KOPT-K1 (cell line): ENCODE data around the gene PRPF40A.
"Not testable (repeated sequence)": the region's sequence is repeated elsewhere in the genome, so short reads cannot be mapped to it uniquely, and the experiment has no call there.

ENCODE experiments used
- H3K27ac ChIP-seq: fragments of 200-600 bp; sonication (generic); 2 replicates; pipeline ENCODE4 v1.5.1; 2016; ENCODE audit warnings: antibody characterized with exemption, mild to moderate bottlenecking, low read depth, low read length; ENCODE audit not compliant: poor library complexity, severe bottlenecking
- H3K36me3 ChIP-seq: fragments of 200-600 bp; sonication (generic); 2 replicates; pipeline ENCODE4 v1.5.1; 2017; ENCODE audit warnings: antibody characterized with exemption, mild to moderate bottlenecking, low read length, moderate library complexity; ENCODE audit not compliant: insufficient read depth
- H3K9me3 ChIP-seq: fragments of 200-600 bp; sonication (generic); 2 replicates; pipeline ENCODE4 v1.5.1; 2017; ENCODE audit warnings: antibody characterized with exemption, low read length, mild to moderate bottlenecking; ENCODE audit not compliant: insufficient read depth, poor library complexity, severe bottlenecking

Gene PRPF40A

DNA sequence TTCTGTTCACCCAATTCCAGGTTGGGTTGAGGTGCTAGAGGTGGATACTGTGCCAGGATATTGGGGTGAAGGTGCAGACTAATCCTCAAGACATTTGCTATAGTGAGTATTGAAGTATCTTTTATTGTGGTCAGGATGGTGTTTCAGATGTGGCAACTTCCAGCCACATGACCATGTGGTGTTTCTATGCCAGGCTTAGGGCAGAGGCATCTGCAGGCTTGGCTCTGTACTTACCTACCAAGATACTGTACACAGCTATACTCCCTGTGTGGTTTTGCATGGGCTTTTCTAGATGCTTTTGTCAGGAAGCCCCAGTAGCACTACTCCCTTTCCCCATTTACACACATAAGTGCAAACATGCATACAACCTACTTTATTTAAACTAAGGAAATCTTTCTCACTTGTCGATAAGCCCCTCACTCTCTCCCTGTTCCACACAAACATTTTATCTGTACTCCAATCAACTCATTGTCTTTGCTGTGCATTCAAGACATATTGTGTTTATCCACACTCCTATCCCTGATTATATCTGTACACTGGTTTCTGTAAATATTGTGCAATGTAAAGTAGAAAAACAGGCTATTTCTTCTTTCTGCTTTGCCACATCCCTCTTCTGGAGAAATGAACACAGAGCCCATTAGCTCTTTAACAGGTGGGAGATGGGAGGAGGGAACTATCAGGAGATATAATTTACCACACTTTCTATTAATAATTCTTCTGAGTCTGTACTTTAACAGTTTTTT lies 13.5 kb upstream of the PRPF40A start:
- no peaks in the 10 kb centered on the region for H3K9me3 ChIP-seq
- peaks cover 61% of the 10 kb centered on the region for H3K36me3 ChIP-seq
- H3K27ac ChIP-seq, result no peak overlapping the region

DNA sequence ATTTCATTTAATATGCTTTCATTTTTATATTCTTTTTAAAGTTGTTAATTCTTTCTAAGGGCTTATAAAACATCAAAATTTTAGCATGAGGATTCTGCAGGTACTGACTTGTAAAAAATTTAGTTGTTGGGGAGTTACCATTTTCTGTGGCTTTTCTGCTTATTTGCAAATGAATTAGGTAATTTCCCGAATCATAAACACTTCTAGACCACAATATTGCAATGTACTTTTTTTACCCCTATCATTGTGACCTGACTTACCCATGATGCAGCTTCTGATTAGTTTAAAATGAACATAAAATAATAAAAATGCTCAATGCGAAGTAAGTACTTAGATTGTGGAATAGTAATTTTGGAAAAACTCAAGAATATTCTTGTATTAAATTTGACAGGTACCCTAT lies 12.6 kb upstream of the PRPF40A start:
- H3K9me3 ChIP-seq, result no peaks in the 10 kb centered on the region
- H3K36me3 ChIP-seq, result peaks cover 54% of the 10 kb centered on the region
- no peak overlapping the region for H3K27ac ChIP-seq

DNA sequence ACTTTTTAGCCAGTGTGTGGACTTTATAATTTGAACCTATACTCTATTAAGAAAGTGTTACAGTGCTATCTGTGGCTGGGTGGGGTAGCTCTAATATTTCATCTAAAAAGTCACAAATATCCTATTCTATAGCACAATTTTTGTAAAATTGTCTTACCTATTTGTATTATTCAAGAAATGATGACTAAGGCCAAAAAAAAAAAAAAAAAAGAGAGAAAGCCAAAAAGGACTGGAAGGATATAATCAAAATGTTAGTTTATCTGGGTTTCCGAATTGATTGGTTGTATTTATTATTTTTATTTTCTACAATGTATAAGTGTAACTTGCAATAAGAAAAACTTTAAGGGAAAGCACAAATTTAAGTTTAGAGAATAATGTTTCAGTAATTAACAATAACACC lies 6.7 kb upstream of the PRPF40A start:
- no peak overlapping the region for H3K27ac ChIP-seq
- H3K36me3 ChIP-seq, result peaks cover 75% of the 10 kb centered on the region
- H3K9me3 ChIP-seq, result no peaks in the 10 kb centered on the region

DNA sequence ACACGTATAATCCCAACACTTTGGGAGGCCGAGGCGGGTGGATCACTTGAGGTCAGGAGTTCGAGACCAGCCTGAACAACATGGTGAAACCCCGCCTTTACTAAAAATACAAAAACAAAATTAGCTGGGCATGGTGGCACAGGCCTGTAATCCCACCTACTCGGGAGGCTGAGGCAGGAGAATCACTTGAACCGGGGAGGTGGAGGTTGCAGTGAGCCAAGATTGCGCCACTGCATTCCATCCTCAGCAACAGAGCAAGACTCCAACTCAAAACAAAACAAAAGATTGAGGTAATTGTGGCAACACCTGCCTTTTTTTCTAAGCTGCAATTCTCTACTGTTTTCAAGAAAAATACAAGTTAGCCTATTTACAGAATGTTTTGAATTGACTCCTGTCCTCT lies 5.4 kb upstream of the PRPF40A start:
- H3K27ac ChIP-seq, H3K9me3 ChIP-seq: not testable (repeated sequence)
- H3K36me3 ChIP-seq, result peaks cover 64% of the 10 kb centered on the region

DNA sequence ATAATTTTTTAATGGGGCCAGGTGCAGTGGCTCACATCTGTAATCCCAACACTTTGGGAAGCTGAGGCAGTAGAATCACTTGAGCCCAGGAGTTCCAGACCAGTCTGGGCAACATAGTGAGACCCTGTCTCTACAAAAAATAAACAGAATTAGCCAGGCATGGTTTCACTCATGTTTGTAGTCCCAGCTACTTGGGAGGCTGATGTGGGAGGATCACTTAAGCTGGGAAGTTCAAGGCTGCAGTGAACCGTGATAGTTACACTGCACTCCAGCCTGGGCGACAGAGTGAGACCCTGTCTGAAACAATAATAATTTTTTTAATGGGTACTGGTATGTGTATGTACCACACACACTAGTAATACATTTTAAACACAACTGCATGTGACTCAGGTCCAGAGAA lies 3.5 kb upstream of the PRPF40A start:
- H3K36me3 ChIP-seq, result peaks cover 48% of the 10 kb centered on the region
- no peaks in the 10 kb centered on the region for H3K9me3 ChIP-seq
- no peak overlapping the region for H3K27ac ChIP-seq

DNA sequence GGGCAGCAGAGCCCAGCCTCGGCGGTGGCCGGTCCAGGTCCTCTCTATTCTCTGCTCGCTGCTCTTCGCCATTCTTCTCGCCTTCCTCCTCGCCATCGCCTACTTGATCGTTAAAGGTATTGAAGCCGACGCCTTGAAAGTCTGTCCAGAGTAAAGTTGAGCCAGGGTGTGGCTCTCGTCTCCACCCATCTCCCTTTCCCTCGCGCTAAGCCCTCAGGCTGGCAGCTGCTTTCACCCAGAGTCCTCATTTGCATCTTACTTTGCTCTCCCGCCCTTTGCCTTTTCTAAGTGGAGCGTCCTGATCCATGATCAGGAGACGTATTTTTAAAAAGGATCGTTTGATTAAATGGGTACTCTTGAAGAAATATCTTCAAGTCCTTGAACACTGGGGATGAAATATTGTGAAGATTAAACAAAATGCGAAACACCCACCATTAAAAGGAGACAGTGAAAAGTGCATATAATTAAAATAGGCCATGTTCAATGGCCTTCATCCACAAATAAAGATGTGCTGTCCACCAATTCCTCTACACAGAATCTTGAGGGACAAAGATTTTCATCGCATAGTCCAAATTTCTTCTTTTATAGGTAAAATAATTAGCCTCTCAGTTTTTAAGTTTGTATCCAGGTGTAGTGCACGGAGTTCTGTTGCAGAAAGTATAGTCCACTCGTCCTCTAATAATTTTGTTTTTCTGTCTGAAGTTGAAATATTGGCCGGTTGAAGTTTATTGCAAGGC lies 1.8 kb upstream of the PRPF40A start:
- H3K36me3 ChIP-seq, result peaks cover 54% of the 10 kb centered on the region
- peak overlapping the region; percentile 97 for H3K27ac ChIP-seq
- H3K9me3 ChIP-seq, result no peaks in the 10 kb centered on the region

DNA sequence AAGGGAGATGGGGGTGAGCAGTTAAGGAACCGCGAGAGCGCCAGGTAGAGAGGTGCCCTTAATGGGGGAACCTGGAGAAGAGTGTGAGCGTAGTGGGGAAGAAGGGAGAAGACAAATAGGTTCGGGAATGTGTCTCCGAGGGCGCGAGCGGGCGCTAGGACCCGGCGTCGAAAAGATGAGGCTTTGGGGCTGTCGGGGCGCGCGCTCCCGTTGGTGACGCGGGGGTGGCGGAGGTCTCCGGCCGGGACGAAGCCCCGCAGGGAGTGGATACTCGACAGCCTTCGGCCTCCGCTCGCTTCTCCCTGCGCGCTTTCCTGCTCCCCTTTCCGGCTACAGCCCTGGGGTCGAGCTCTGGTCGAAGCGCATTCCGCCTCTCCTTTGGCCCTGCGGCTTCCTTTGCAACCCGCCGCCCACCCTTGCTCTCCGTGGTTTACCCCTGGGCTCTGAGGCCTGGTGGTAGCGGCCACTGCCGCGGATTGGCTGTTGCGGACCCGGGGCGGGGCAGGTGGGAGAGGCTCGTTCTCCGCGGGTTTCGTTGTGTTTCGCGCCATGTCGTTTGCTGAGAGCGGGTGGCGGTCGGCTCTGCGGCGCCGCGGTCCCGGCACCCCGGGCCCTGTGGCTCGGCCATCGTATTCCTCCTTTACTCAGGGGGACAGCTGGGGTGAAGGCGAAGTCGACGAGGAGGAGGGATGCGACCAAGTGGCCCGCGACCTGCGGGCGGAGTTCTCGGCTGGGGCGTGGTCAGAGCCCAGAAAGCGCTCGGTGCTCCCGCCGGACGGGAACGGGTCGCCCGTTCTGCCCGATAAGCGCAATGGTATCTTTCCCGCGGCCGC lies 1.0 kb upstream of the PRPF40A start, which contains the start of gene ARL6IP6:
TSS of gene ARL6IP6 (plus strand) at position 545 of the 833 bp plus-strand sequence. CDS start at position 550, 5 bp downstream.
- Histone ChIP-seq H3K9me3 (no peaks in the 10 kb centered on the region), H3K36me3 (peaks cover 54% of the 10 kb centered on the region), H3K27ac (peak within 1 kb of the TSS; percentile 97)

DNA sequence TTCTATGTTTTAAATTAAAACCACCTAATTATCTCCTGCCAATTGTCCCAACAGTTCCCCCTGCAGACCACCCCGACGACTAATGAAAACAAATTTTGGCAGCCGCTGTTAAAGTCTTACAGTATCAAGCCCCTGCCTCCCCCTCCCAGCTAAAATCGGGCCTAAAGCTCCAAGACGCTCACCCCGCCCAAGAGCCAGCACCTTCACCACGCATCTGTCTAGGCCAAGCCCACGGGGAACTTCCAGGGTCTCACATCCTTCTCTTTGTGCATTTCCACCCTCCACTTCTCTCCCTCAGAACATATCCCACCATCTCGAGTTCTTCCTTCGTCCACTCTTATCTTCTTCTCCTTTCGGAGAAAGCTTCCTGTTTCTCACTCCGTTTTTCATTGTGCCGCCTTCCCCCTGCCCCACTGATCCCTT lies 445 bp downstream of the PRPF40A start:
- H3K9me3 ChIP-seq, result no peaks in the 10 kb centered on the region
- peaks cover 54% of the 10 kb centered on the region for H3K36me3 ChIP-seq
- H3K27ac ChIP-seq, result peak overlapping the region; percentile 97

DNA sequence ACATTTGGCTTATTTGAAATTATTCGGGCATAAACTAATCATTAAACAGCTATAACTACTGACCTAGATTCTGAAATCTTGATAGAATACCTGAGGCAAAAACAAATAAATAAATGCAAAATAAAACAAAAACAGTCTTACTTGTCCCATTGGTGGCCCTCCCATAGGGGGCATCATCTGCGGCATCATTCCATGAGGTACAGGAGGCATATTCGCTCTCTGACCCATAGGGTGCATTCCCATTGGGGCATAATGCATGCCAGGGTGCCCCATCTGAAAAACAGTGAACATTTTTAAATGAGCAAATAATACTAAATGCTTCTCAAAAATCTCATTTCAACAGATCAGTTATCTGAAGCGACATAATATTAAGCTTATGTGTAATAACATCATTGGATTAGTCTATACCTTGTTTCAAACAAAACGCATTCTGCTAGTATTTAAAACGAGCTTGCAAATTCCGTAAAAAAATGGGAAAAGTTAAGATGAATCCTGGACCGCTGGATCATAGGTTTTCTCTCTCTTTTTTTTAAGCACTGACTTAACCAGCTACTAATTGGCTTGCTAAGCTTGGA lies 1.3 kb downstream of the PRPF40A start:
- peaks cover 54% of the 10 kb centered on the region for H3K36me3 ChIP-seq
- no peaks in the 10 kb centered on the region for H3K9me3 ChIP-seq
- peak overlapping the region; percentile 97 for H3K27ac ChIP-seq

DNA sequence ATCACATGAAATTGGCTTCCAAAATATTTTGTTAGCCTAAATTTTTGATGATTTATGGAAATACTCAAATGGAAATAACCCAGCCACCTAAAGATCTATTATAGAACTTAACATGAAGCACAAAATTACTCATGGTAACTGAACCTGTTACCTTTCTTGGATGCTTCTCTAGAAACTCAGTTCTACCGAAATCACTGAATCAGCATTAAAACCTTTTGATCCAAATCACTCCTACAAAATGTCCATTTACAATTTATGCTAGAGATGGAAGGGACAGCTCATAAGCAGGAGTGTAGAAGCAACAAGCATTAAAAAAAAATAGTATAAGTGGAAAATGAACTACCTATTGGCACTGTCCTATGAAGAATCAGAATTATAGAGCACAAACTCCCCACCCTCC lies 2.1 kb downstream of the PRPF40A start:
- H3K27ac ChIP-seq, result no peak overlapping the region
- H3K9me3 ChIP-seq, result no peaks in the 10 kb centered on the region
- H3K36me3 ChIP-seq, result peaks cover 55% of the 10 kb centered on the region

DNA sequence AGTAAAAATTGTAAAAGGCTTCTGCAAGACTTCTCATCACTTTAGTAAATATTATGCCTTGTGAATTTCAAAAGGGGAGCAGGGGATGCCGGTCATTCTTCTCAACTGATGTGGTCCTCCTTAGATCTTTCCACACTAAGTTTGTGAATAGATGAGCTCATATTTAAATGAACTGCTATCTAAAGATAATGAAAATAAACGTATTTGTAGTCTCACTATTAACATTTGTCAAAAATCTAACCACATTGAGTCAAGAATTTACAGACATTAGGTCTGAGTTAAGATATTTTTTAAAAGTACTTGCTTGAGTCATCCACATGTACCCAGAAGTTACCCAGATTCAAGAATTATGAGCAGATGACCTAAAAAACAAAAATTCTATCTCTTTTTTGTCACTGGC lies 6.5 kb downstream of the PRPF40A start:
- Histone ChIP-seq H3K36me3 (peaks cover 99% of the 10 kb centered on the region), H3K9me3 (no peaks in the 10 kb centered on the region), H3K27ac (no peak overlapping the region)

DNA sequence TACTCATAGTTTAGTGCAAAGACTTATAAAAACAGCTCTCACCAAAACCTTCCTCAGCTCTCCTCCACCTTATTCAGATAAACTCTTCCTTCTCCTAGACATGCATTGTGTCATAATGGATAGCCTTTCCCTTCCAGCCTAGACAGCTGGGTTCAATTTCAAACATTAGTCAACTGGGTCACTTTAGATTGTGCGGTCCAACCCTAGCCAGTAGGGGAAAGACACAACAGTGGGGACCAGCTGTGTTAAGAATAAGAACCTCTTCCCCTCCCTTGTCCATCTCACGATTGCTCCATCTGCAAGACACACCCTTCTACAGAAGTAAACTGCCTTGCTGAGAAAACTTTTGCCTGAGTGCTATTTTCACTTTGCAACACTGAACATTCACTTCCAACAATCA lies 8.5 kb downstream of the PRPF40A start:
- peaks cover 99% of the 10 kb centered on the region for H3K36me3 ChIP-seq
- no peak overlapping the region for H3K27ac ChIP-seq
- no peaks in the 10 kb centered on the region for H3K9me3 ChIP-seq

DNA sequence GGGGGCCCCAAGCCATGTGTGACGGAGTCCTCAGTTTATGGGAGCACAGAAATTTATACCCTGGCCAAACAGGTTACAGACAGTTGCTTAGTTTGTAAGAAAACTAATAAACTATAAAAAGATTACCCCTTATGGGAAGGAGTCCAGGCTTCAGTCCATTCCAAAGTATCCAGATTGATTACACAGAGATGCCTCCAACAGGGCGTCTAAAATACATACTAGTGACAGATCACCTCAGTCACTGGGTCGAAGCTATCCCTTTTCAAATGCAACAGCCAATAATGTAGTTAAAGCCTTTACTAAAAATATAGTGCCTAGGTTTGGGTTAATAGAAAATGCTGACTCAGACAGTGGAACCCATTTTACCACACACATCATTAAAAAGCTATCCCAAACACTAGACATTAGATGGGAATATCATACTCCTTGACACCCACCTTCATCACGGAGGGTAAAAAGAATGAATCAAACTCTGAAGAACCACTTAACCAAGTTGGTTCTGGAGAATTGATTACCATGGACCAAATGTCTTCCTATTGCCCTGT lies 10.7 kb downstream of the PRPF40A start:
- H3K36me3 ChIP-seq, result peaks cover 99% of the 10 kb centered on the region
- no peak overlapping the region for H3K27ac ChIP-seq
- peaks cover 5% of the 10 kb centered on the region for H3K9me3 ChIP-seq

DNA sequence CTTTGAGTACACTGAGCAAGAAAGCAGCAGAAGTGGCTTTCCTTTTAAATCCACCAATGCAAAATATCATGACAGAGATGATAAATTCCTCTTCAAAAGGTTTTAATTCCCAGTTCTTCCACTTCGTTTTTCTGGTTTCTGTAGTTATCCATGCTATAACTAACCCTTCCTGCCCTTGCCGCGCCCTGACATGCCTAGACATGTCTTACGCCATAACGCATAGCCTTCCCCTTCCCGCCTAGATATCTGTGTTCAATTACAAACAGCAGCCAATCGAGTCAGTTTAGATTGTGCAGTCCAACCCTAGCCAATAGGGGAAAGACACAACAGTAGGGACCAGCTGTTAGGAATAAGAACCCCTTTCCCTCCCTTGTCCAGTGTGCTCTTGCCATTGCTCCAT lies 16.1 kb downstream of the PRPF40A start:
- H3K36me3 ChIP-seq, result peaks cover 78% of the 10 kb centered on the region
- H3K27ac ChIP-seq, result no peak overlapping the region
- peaks cover 8% of the 10 kb centered on the region for H3K9me3 ChIP-seq
